Dedifferentiated amniotic fluid mesenchymal stem cell (primary cell): ENCODE data around the gene SLC2A3.
"Not testable (repeated sequence)": the region's sequence is repeated elsewhere in the genome, so short reads cannot be mapped to it uniquely, and the experiment has no call there.

Source experiments
- DNase-seq: peaks from one replicate; pipeline ENCODE4 v3.0.0-alpha.2; 2016; ENCODE audit errors: extremely low spot score

The SLC2A3 gene

DNA sequence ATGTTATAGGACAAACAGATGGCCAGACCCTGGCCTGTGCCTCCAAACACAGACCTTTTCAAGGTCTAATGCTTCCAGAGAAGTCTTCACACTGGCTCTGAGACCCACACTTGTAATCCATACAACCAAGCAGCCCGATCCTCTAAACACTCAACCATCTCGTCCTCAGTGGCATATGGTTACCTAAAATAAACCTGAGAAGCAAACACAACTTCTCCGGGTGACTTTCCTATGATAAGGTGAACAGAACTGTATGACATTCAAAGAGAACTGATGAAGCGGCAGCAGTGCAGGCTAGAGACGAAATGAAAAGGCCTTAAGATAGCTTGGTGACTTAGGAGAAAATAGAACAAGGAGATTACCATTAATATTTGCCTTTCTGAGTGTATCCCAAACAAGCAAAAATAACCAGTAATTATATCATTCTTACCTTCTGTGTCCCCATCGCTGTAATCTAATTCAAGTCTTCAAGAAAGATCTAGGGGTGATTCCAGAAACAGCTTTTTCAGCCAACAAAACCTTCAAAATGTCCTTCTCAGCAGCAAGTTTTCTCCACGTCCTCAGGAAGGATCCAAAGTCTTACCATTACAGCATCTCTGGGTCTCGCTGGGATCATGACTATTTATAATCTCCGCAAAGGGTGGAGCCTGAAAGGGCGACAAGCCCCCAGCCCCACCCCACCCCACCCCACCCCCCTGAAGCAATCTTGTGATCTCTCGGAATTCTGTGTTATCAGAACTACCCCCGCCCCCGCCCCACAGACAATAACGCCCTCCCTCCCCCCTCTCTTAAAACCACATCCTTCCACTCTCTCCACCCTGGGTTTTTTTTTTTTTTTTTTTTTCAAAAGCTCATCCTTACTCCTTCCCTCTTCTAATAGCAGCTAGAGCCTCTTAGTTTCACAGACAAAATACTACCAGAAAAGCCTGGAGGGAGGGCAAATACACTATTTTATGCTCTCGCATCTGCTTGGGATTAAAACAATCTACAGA lies at the start of gene SLC2A3:
Gene SLC2A3 (minus strand): TSS at position 598 of the 992 bp plus-strand sequence. CDS start 153 bp downstream, at position 445.
- peak; percentile 90 for DNase-seq

DNA sequence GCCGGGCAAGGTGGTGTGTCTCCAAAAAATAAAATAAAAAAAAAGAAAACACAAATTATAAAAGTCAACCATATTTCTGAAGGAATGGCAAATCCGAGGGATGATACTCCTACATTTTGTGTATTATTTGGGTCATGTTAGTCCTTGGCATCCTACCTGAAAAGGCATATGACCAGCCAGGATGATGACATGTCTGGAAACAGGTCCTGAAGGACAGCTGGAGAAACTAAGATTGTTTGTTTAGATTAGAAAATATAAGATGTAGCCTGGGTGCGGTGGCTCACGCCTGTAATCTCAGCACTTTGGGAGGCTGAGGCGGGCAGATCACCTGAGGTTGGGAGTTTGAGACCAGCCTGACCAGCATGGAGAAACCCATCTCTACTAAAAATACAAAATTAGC lies 48.9 kb upstream of the SLC2A3 start:
- no peak for DNase-seq

DNA sequence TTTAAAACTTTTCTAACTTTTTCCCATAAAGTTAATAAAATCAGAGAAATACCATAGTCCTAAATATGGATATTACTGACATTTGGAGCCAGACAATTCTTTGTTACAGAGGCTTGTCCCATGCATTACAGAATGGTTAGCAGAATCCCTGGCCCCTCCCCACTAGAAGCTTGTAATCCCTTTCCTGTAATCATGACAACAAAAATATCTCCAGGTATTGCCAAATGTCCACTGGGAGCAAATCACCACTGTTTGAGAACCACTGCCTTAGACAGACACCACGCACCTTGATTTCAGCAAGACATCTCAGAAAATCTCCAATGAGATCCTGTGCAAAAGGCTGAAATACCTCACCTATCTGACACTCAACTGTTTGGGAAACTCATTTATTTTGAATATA lies 47.5 kb upstream of the SLC2A3 start:
- not testable (repeated sequence) for DNase-seq

- not testable (repeated sequence) for DNase-seq
These were observed 47.0 kb upstream of the SLC2A3 start for GRCh38 chr12:7983019-7983418.

DNA sequence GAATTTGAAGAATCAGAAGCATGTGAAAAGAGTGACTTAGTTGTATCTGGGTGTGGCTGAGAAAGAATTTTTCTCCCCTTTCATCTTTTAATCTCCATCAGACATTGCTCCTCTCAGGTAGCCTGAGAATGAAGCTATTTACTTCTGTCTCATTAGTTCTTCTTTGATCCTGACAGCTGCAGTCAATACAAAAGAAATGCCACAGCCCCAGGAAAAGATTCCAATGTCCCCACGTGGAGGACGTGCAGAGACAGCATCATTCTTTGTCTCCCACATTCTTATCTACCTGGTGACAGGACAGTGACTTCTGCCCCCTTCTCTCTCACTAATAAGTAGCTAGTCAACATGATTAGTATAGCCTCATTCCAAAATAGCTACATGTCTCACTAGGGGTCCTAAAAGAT lies 46.3 kb upstream of the SLC2A3 start:
- DNase-seq, result not testable (repeated sequence)

DNA sequence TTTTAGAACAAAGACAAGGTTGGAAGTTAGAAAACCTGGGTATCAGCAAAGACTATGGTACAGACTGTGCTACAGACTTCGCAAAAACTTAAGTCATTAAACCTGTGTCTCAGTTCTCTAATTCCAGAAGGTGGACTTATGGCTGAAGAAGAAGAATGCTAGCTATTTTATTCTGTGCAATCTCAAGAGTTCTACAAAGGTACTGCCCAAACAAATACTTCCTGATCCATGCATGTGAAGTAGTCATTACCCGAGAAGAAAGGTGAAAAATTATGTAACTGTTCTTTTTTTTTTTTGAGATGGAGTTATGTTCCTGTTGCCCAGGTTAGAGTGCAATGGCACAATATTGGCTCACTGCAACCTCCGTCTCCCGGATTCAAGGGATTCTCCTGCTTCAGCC lies 45.5 kb upstream of the SLC2A3 start:
- no peak for DNase-seq

GRCh38 chr12:7977351-7978124 lies 41.6 kb upstream of the SLC2A3 start:
- DNase-seq, result not testable (repeated sequence)

GRCh38 chr12:7973457-7973825 lies 37.5 kb upstream of the SLC2A3 start:
- DNase-seq, result no peak

GRCh38 chr12:7972734-7973456 lies 36.9 kb upstream of the SLC2A3 start:
- DNase-seq, result no peak

GRCh38 chr12:7972269-7972668 lies 36.3 kb upstream of the SLC2A3 start:
- not testable (repeated sequence) for DNase-seq

- not testable (repeated sequence) for DNase-seq
These were observed 35.8 kb upstream of the SLC2A3 start for GRCh38 chr12:7971765-7972164.

- peak; percentile 92 for DNase-seq
These were observed 34.7 kb upstream of the SLC2A3 start for GRCh38 chr12:7970475-7971252.

GRCh38 chr12:7966563-7966962 lies 30.6 kb upstream of the SLC2A3 start:
- DNase-seq, result no peak

DNA sequence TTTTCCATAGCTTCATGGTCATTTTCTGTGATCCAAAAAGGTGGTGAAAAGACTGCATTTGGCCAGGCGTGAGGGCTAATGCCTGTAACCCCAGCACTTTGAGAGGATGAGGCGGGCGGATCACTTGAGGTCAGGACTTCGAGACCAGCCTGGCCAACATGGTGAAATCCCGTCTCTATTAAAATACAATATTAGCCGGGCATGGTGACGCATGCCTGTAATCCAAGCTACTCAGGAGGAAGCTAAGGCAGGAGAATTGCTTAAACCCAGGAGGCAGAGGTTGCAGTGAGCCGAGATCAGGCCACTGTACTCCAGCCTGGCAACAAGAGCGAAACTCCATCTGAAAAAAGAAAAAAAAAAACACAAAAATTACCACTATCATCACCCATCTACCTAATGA lies 28.7 kb upstream of the SLC2A3 start:
- DNase-seq, result not testable (repeated sequence)

DNA sequence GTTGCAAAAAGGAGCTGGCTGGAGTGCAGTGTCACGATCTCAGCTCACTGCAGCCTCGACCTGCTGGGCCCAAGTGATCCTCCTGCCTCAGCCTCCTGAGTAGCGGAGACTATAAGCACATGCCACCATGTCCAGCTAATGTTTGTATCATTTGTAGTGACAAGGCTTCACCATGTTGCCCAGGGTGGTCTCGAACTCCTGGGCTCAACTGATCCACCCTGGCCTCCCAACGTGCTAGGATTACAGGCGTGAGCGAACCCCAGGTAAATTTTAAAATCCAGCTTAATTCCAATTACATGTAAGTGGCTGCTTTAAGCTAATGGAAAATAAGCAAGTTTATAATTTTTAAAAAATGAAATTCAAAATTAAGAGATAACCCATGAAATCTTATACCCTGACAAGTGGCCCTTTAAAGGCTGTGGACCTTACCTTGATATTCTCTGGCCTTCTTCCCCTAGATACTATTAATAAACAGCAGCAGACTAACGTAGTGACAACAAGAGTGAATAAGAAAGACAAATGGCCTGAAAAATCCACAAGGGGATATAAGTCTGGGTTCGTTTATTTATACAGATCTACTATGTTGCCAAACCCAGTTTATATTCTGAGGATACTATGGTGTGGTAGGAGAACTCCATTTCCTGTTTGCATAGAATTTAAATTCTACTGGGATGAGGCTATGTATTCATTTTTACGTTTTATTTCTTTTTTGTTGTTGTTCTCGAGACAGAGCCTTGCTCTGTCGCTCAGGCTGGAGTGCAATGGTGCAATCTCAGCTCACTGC lies 25.6 kb upstream of the SLC2A3 start:
- no peak for DNase-seq

- DNase-seq, result no peak
These were observed 23.7 kb upstream of the SLC2A3 start for GRCh38 chr12:7959701-7960121.

- DNase-seq, result no peak
These were observed 23.3 kb upstream of the SLC2A3 start for GRCh38 chr12:7959278-7959677.

- not testable (repeated sequence) for DNase-seq
These were observed 18.9 kb upstream of the SLC2A3 start for GRCh38 chr12:7954877-7955276.

DNA sequence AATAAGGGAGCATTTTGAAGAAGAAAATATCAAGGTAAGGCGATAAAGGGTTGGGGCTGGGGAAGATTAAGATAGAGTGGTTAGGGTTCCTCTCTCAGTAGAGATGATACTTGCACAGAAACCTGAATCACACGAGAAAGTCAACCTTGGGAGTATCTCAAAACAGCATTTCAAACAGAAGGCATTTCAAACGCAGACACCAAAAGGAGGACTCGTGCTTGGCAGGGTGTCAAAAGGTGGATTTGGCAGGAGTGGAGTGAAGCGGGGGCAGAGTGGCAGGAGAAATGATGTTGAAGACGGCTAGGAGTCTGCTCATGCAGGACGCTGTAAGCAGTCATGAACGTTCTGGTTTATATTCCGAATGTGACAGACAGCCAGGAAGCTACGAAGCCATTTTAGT lies 18.4 kb upstream of the SLC2A3 start:
- not testable (repeated sequence) for DNase-seq

DNA sequence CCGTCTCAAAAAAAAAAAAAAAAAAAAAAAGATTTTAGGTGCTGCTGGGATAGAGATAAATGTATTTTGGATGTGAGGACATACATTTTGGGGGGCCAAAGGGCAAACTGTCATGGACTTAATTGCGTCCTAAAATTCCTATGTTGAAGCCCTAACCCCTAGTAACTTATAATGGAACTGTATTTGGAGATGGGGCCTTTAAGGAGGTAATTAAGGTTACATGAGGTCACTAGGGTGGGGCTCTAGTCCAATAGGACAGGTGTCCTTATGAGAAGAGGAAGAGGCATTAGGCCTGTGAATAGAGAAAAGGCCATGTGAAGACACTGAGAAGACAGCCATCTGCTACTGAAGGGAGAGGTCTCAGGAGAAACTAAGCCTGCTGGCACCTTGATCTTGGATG lies 17.9 kb upstream of the SLC2A3 start:
- DNase-seq, result not testable (repeated sequence)
